NK-92 (cell line): Measurements from ENCODE around the gene AGRN.
"Not testable (repeated sequence)": the region's sequence is repeated elsewhere in the genome, so short reads cannot be mapped to it uniquely, and the experiment has no call there.

Source experiments
- DNase-seq: peaks from one replicate; lab custom pipeline; 2025; ENCODE audit not compliant: unreplicated experiment; lab: John Stamatoyannopoulos, UW

Gene AGRN

DNA sequence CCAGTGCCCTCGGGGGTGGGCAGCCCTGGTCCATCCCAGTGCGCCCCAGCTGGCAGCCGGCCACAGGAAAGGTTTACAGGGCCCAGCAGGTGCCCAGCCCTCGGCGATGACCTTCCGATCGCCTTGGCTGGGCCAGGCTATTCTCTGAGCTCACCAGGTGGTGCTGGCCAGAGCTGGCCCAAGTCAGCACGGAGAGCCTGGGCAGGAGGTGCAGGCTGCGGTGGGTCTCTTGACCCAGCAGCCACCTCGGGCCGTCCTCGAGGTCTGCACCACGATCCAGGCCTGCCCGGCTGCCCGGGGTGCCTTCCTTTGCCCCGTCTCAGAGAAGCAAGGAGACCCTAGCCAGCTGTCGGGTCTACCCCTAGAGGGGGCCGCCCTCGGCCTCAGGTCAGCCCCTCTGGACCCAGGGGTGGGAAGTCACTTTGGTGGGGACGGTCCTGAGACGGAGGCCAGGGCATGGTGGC is 38.4 kb upstream of the AGRN start:
- no peak for DNase-seq

GRCh38 chr1:981955-982558 is 37.9 kb upstream of the AGRN start, which contains the start of gene PERM1:
Gene PERM1, minus strand, starts transcription at chr1:982093. Its CDS starts 1,064 bp downstream, at chr1:981029.
- DNase-seq = no peak

DNA sequence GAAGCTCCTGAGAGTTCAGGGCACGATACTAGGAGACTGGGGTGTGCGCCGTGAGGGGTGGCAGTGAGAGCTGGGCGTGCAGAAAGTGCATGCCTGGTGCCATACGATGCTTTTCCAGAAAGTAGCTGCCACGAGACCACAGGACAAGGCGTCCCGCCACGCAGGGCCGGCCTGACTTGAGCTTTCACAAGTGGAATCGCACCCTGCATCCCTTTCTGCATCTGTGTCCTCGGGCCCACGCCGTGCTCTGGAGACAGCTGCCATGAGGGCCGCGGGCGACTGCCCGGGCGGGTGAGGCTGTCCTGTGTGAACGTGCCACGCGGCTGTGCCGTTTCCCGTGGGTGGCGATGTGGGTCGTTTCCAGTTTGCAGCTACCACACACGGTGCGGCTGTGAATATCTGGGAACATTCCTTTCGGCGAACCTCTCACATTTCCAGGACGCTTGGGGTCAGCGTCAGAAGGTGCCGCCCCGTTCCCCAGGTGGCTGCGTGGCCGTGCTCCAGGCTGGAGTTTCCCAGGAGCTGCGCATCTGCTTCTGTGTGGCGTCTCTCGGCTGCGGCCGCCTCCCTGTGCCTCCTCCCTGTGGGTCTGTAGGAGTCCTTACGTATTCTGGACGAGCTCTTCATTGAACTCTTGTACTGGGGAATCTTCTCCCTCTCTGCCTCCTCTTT is 37.0 kb upstream of the AGRN start:
- no peak for DNase-seq

DNA sequence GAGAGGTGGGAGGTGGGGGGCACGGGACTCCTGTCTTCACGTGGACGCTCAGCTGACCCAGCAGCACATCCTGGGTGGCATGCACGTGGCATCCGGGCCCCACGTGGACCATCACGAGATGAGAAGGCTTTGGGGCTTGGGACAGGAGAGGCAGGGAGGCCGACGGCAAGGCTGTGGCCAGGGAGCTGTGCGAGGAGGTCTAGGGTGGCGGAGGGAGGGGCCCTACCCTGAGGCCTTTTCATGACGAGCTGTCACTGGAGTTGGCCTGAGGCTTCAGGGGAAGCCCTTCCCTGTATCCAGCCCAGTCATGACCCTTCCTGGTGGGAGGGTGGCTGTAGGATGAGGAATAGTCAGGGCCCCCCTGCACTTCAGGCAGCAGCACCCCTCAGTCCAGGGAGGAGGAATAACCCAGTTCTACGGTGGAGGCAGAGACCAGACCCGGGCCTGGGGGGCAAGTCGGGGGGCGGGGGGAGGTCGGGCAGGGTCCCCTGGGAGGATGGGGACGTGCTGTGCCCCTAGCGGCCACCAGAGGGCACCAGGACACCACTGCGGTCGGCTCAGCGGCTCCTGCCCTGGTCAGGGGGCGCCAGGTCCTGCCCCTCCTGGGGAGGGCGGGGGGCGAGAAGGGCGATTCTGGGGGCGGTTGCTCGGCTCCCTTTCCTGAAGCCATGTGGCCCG is 36.0 kb upstream of the AGRN start:
- no peak for DNase-seq

DNA sequence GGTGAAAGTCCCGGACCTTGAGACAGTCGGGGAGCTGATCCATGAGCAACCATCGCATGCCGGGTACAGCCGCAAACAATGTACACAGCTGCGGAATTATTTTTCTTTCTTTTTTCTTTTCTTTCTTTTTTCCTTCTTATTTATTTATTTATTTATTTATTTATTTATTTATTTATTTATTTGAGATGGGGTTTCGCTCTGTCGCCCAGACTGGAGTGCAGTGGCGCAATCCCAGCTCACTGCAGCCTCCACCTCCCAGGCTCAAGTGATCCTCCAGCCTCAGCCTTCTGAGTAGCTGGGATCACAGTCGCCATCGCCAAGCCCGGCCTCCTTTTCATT is 35.5 kb upstream of the AGRN start:
- no peak for DNase-seq

- DNase-seq = no peak
Observed at GRCh38 chr1:985126-985525, 34.8 kb upstream of the AGRN start.

DNA sequence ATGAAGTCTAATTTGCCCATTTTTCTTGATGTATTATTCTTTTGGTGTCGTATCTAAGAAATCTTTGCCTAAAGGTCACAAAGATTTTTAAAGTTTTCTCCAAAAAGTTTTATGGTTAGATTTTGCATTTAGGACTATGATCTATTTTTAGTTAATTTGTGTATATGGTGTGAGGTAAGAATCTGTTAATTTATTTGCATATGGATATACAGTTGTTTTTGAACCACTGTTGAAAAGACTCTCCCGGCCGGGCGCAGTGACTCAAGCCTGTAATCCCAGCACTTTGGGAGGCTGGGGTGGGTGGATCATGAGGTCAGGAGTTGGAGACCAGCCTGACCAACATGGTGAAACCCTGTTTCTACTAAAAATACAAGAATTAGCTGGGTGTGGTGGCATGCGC is 31.9 kb upstream of the AGRN start:
- not testable (repeated sequence) for DNase-seq

- DNase-seq = not testable (repeated sequence)
Observed at GRCh38 chr1:991275-991674, 28.6 kb upstream of the AGRN start.

- no peak for DNase-seq
Observed at GRCh38 chr1:991895-992294, 28.0 kb upstream of the AGRN start.

GRCh38 chr1:992362-992761 is 27.6 kb upstream of the AGRN start:
- no peak for DNase-seq

GRCh38 chr1:993379-993995 is 26.4 kb upstream of the AGRN start:
- DNase-seq = no peak

GRCh38 chr1:994546-994945 is 25.4 kb upstream of the AGRN start:
- DNase-seq = not testable (repeated sequence)

DNA sequence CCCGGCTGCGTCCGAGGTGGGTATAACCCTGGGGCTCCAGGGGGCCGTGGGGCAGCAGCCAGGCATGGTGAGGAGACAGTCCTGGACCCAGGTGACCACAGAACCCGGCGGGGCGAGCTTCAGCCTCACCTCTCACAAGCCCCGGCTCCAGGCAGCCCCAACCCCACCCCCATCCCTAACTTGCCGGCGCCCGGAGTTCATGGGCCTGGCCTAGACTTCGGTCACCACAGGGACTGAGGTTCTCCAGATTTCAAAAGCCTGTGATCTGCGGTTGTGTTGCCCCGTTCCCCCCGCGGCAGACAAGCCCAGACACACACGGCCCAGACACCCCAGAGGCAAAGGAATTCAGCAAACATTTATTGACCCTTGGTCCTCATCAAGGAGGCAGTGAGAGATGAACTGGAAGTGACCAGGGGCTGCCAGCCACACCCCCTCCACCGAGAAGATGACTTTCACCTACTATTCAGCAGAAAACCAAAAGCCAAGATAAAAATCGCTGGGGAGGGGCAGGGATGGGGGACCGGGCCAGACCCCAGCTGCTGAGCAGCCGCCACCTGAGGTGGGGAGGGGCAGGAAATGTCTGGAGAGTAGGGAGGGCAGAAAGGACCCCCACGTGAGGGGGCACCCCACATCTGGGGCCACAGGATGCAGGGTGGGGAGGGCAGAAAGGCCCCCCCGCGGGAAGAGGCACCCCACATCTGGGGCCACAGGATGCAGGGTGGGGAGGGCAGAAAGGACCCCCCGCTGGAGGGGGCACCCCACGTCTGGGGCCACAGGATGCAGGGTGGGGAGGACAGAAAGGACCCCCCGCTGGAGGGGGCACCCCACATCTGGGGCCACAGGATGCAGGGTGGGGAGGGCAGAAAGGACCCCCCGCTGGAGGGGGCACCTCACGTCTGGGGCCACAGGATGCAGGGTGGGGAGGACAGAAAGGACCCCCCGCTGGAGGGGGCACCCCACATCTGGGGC is 24.0 kb upstream of the AGRN start:
- no peak for DNase-seq

DNA sequence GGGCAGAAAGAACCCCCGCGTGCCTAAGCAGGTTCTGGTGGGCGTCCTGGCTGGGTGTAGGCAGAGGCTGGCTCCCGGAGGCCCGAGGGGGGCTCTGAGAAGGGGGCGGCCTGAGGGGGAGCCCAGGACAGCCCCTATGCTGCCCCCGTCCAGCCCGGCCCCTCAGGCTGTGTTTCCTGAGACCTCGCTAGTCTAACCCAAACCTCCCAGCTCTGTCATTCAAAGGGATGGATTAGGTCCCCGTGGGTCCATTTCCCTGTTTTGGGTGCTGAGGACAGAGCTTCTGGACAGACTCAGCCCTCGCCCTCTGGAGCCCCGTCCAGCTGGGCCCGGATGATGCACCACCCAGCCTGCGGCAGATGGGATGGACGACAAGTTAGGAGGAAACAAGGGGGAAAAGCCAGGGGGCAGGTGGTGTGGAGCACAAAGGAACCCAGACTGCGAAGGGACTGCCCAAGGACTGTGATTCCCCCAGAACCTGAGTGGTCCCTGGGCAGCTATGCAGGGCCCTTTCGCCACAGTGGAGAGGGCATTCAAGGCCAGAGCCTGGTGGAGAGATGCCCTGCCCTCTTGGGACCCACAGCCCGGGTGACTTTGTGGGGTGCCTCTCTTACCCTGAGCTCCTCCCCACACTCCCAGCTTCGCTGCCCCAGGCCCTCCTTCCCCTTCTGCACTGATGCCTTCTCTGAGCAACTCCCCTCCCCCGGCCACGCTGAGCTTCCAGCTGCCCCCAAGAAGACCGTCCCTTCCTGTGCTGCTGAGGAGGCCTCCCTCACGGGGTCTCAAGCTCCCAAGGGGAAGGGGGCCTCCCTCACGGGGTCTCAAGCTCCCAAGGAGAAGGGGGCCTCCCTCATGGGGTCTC is 22.8 kb upstream of the AGRN start:
- DNase-seq = no peak

DNA sequence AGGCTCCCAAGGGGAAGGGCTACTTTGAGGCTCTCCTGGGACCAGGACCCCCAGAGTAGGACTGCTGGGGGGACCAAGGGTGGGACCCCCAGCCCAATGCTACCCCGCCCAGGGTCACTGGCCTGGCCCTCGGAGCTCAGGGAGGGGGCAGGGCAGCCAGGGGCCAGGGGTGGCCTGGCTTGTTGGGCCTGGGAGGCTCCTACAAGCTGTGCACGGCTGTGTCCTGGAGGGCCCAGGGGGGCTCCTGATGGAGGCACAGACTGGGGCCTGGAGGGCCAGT is 22.3 kb upstream of the AGRN start:
- DNase-seq = no peak

DNA sequence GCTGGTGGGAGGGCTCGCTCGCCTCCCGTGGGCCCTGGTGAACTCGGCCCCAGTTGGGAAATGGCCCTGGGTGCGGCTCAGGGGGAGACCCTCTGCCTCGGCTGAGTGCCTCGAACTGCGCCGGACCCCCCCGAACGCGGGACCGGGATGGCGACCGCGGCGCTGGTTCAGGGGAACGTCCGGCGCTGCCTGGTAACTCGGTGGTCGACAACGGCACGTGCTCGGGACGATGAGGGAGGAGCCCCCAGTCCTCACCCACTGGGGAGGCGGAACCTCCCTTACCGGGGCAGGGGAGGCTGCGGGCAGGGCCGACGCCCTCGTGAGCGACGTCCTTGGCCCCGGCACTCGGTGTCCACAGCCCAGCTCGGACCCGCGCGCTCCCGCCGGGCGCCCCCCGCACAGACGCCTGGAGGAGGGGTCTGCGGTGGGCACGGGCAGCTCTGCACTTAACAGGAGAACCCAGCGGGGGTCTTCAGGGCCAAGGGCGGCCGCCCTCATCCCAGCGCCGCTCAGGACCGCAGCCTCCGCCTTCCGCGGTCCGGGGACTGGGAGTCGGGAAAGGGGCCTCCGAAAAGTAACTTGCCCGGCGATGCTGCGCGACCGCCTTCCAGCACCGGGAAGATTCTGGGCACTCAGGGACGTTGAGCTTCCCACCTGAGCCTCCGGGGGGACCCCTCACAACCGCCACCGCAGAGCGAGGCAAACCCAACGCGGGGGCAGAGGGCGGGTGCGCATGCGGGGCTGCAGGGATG is 21.8 kb upstream of the AGRN start:
- DNase-seq = no peak

DNA sequence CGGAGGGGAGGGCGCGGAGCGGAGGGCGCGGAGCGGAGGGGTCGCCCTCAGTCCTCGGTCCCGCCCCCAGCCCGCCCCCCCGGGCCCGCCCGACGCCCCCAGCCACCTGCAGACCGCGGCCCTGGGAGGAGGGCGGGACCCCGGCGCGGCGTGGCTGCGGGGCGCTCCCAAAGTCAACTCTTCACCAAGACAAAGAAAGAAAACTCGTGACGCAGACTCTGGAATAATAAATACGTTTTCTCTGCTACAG is 21.2 kb upstream of the AGRN start:
- no peak for DNase-seq

DNA sequence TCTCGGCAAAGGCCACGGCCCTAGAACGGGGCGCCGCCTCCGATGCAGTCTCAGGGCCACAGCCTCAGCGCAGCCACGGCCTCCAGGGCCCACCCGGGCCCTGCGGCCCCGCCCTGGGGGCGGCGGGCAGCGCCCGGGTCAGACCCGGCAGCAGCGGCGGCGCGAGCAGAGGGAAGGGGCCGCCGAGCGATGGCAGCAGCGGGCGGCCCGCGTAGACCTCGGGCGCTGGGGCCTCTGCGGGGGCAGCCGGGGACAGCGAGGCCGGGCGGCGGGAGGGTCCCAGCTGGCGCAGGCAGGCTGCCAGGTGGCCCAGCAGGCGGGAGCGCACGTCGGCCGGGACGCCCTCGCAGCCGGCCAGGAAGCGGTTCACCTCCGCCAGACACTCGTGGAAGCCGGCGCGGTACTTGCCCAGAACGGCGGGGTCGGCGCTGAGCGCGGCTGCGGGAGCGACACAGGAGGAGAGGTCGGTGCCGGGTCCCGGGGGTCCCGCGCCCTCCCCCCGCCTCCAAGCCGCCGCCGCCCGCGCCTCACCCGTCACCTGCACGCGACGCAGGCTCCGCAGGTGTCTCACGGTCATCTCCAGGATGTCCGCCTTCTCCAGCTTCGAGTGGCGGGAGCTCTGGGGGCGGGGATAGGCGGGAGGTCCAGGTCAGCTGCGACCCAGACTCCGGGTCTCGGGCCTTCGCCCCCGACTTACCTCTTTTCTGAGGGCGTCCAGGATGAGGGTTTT is 20.8 kb upstream of the AGRN start:
- DNase-seq = no peak

GRCh38 chr1:999725-1000356 is 20.1 kb upstream of the AGRN start, which contains the start of gene HES4:
Gene HES4, minus strand, starts transcription at chr1:1000097. Its CDS starts 124 bp downstream, at chr1:999973.
- no peak for DNase-seq
